Endothelial cell (in vitro differentiated cells): ENCODE results near the gene NFATC3. TPM values are rescaled to one million over a fixed set of nuclear protein-coding genes. Genes with fewer than 3 reads are reported as not detected.

Experiments used
- DNase-seq: peaks from one replicate; pipeline ENCODE4 v3.0.0; 2021; ENCODE audit warnings: low spot score
- H3K27ac Mint-ChIP-seq: one replicate; pipeline ENCODE4 v1.8.0; 2021; ENCODE audit warnings: mixed read lengths, inconsistent platforms; ENCODE audit not compliant: unreplicated experiment
- H3K27me3 Mint-ChIP-seq: one replicate; pipeline ENCODE4 v1.8.0; 2021; ENCODE audit warnings: mild to moderate bottlenecking, moderate library complexity, mixed read lengths, inconsistent platforms; ENCODE audit not compliant: unreplicated experiment
- H3K36me3 Mint-ChIP-seq: one replicate; pipeline ENCODE4 v1.8.0; 2021; ENCODE audit warnings: mild to moderate bottlenecking, low read depth, mixed read lengths, inconsistent platforms; ENCODE audit not compliant: unreplicated experiment
- H3K4me1 Mint-ChIP-seq: one replicate; pipeline ENCODE4 v1.8.0; 2021; ENCODE audit warnings: mild to moderate bottlenecking, mixed read lengths, inconsistent platforms; ENCODE audit not compliant: unreplicated experiment
- H3K4me3 Mint-ChIP-seq: one replicate; pipeline ENCODE4 v1.8.0; 2021; ENCODE audit warnings: mild to moderate bottlenecking, mixed read lengths, inconsistent platforms; ENCODE audit not compliant: unreplicated experiment
- H3K9me3 Mint-ChIP-seq: one replicate; pipeline ENCODE4 v1.8.0; 2021; ENCODE audit warnings: mixed read lengths, inconsistent platforms; ENCODE audit not compliant: unreplicated experiment
- CTCF ChIP-seq: fragments of 200-600 bp; sonication (generic); IDR thresholded peaks from one replicate; pipeline ENCODE4 v1.5.0; 2021; ENCODE audit warnings: antibody characterized with exemption; ENCODE audit not compliant: unreplicated experiment
- total RNA-seq: library from RNA; stranded (reverse); fragmentation: NEBNext Ultra II Directional; extraction: Animal tissue kit (Norgen Biotek cat#: 25700); gene quantifications from one replicate; pipeline ENCODE4 v1.2.1, GENCODE V29; 2021; ENCODE audit not compliant: unreplicated experiment

Gene NFATC3
- total RNA-seq, 1 donor from 2014 or later: 38.4 TPM

DNA sequence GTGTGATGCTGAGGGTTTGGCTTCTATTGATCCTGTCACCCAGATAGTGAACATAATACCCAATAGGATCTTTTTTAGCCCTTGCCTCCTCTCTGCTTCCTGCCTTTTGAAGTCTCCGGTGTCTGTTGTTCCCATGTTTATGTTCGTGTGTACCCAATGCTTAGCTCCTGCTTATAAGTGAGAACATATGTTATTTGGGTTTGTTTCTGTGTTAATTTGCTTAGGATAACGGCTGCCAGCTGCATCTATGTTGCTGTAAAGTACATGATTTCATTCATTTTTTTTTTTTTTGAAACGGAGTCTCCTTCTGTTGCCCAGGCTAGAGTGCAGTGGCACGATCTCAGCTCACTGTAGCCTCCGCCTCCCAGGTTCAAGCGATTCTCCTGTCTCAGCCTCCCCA lies 39.1 kb upstream of the NFATC3 start:
- no peaks in the 10 kb centered on the region for H3K9me3 Mint-ChIP-seq
- peaks cover 5% of the 10 kb centered on the region for H3K27me3 Mint-ChIP-seq
- no peak for DNase-seq
- peak overlapping the region; percentile 60 for H3K4me3 Mint-ChIP-seq
- H3K4me1 Mint-ChIP-seq: peaks cover 2% of the 10 kb centered on the region
- H3K36me3 Mint-ChIP-seq: peaks cover 3% of the 10 kb centered on the region
- H3K27ac Mint-ChIP-seq: no peak overlapping the region
- no peak for TF ChIP-seq CTCF

DNA sequence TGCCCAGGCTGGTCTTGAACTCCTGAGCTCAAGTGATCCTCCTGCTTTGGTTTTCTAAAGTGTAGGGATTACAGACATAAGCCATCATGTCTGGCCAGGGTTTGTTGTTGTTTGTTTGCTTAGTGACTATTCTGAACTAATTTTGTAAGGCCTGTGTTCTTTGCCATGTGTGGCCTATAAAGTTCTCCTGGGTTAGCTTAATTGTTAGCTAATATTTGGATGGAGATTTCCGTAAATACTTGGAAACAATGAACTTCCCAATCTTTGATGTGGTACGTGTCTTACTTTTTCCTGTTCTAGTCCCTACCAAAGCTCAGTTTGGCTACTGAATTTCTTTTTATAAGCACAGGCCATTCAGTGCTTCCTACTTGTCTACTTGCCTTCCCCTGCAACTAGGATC lies 37.2 kb upstream of the NFATC3 start:
- H3K4me3 Mint-ChIP-seq: no peak overlapping the region
- no peak for TF ChIP-seq CTCF
- DNase-seq: no peak

GRCh38 chr16:68049449-68049848 lies 35.7 kb upstream of the NFATC3 start:
- Mint-ChIP-seq H3K4me1 (peaks cover 2% of the 10 kb centered on the region), H3K9me3 (no peaks in the 10 kb centered on the region), H3K27me3 (peaks cover 3% of the 10 kb centered on the region), H3K36me3 (peaks cover 10% of the 10 kb centered on the region), H3K4me3 (no peak overlapping the region), H3K27ac (no peak overlapping the region)
- TF ChIP-seq CTCF: no peak
- DNase-seq: no peak

More for the DNA sequence above, 37.2 kb upstream of the NFATC3 start:
- Mint-ChIP-seq H3K27ac (no peak overlapping the region), H3K4me1 (peaks cover 2% of the 10 kb centered on the region), H3K36me3 (peaks cover 3% of the 10 kb centered on the region), H3K9me3 (no peaks in the 10 kb centered on the region), H3K27me3 (peaks cover 3% of the 10 kb centered on the region)

DNA sequence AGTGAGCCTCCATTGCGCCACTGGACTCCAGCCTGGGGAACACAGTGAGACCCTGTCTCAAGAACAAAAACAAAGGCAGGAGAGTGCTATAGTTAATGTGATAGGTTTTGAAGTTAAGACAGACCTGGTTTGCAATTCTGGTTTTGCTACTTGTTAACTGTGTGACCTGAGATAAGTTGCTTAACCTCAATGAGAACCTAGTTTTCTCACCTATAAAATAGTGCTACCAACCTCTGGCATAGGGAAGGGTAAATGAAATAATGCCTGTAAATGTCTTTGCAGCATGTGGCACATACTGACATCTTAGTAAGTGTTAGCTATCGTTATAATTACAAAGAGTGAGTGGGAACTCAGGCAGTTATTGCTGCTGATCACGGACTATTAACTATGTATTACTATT lies 29.8 kb upstream of the NFATC3 start:
- no peak for TF ChIP-seq CTCF
- Mint-ChIP-seq H3K4me1 (peaks cover 12% of the 10 kb centered on the region), H3K9me3 (no peaks in the 10 kb centered on the region), H3K4me3 (peak overlapping the region; percentile 21), H3K27me3 (peaks cover 4% of the 10 kb centered on the region), H3K27ac (no peak overlapping the region), H3K36me3 (peaks cover 17% of the 10 kb centered on the region)
- no peak for DNase-seq

- Mint-ChIP-seq H3K9me3 (no peaks in the 10 kb centered on the region), H3K36me3 (peaks cover 14% of the 10 kb centered on the region), H3K27ac (peak overlapping the region; percentile 52), H3K27me3 (peaks cover 6% of the 10 kb centered on the region), H3K4me1 (peaks cover 22% of the 10 kb centered on the region), H3K4me3 (peak overlapping the region; percentile 5)
- DNase-seq: no peak
- no peak for TF ChIP-seq CTCF
These were observed 25.4 kb upstream of the NFATC3 start for GRCh38 chr16:68059804-68060203.
